Measurements from ENCODE around the gene BST1. TPM values are rescaled to one million over a fixed set of nuclear protein-coding genes. Genes with fewer than 3 reads are reported as not detected.
A peak's percentile ranks its signal among the peaks of the same experiment; 100 is the strongest.

The BST1 gene
- total RNA-seq, 1 donor from 2014 or later, result 0.45 TPM

- no peak overlapping the region for H3K27ac Mint-ChIP-seq
- DNase-seq (ENCODE audit: low spot score), result no peak
- H3K4me3 ChIP-seq, result no peak overlapping the region
- H3K4me2 ChIP-seq, result peak overlapping the region; percentile 71
- TF ChIP-seq EZH2phosphoT487 (IDR thresholded peaks at IDR 0.05), result no peak
- no peak for TF ChIP-seq EZH2 (IDR thresholded peaks at IDR 0.05)
- no peak for TF ChIP-seq CTCF (IDR thresholded peaks at IDR 0.05)
- H3K4me1 ChIP-seq, result peaks cover 18% of the 10 kb centered on the region
- H3F3A ChIP-seq (ENCODE audit: low read depth), result peaks cover 19% of the 10 kb centered on the region
- no peak overlapping the region for H3K27ac ChIP-seq
- no peaks in the 10 kb centered on the region for H3K27me3 Mint-ChIP-seq (ENCODE audit: insufficient read depth, low read depth)
- H3K4me3 Mint-ChIP-seq, result no peak overlapping the region
- H3K9me3 ChIP-seq (ENCODE audit: low read depth), result no peaks in the 10 kb centered on the region
- peaks cover 29% of the 10 kb centered on the region for H3K36me3 Mint-ChIP-seq
- no peaks in the 10 kb centered on the region for H3K36me3 ChIP-seq
- H4K20me1 ChIP-seq (ENCODE audit: low read depth), result no peaks in the 10 kb centered on the region
- H2AFZ ChIP-seq (replicated peaks), result no peak overlapping the region
- no peaks in the 10 kb centered on the region for H3K27me3 ChIP-seq
- H3K9ac ChIP-seq, result no peak overlapping the region
- H3K79me2 ChIP-seq (ENCODE audit: low read depth), result peaks cover 94% of the 10 kb centered on the region
- H3K9me3 Mint-ChIP-seq, result peaks cover 10% of the 10 kb centered on the region
- H3K4me1 Mint-ChIP-seq, result peaks cover 7% of the 10 kb centered on the region
Measured at GRCh38 chr4:15677507-15677988, 25.3 kb upstream of the BST1 start.

GRCh38 chr4:15681067-15681371, 21.8 kb upstream of the BST1 start:
- H3K4me1 Mint-ChIP-seq, result peaks cover 22% of the 10 kb centered on the region
- DNase-seq (ENCODE audit: low spot score), result no peak
- no peaks in the 10 kb centered on the region for H3K27me3 Mint-ChIP-seq (ENCODE audit: insufficient read depth, low read depth)
- H3K27me3 ChIP-seq, result no peaks in the 10 kb centered on the region
- peak overlapping the region; percentile 99 for H3K4me3 Mint-ChIP-seq
- H3K36me3 ChIP-seq, result no peaks in the 10 kb centered on the region
- H3K27ac Mint-ChIP-seq, result no peak overlapping the region
- H3K4me3 ChIP-seq, result peak overlapping the region; percentile 70
- no peaks in the 10 kb centered on the region for H3K9me3 ChIP-seq (ENCODE audit: low read depth)
- peaks cover 92% of the 10 kb centered on the region for H3K79me2 ChIP-seq (ENCODE audit: low read depth)
- no peaks in the 10 kb centered on the region for H4K20me1 ChIP-seq (ENCODE audit: low read depth)
- H3K36me3 Mint-ChIP-seq, result peaks cover 30% of the 10 kb centered on the region
- H3K27ac ChIP-seq, result peak overlapping the region; percentile 97
- H3K9me3 Mint-ChIP-seq, result peaks cover 7% of the 10 kb centered on the region
- H3K4me2 ChIP-seq, result peak overlapping the region; percentile 71
- H3F3A ChIP-seq (ENCODE audit: low read depth), result peaks cover 19% of the 10 kb centered on the region
- TF ChIP-seq EZH2 (IDR thresholded peaks at IDR 0.05), result no peak
- TF ChIP-seq EZH2phosphoT487 (IDR thresholded peaks at IDR 0.05), result no peak
- TF ChIP-seq CTCF (IDR thresholded peaks at IDR 0.05), result no peak
- H3K9ac ChIP-seq, result peak overlapping the region; percentile 72
- H3K4me1 ChIP-seq, result peaks cover 37% of the 10 kb centered on the region
- H2AFZ ChIP-seq (replicated peaks), result peak overlapping the region; percentile 16

- Histone ChIP-seq H3F3A (ENCODE audit: low read depth) (peaks cover 19% of the 10 kb centered on the region), H3K4me3 (peak within 1 kb of the TSS; percentile 70), H3K9me3 (ENCODE audit: low read depth) (no peaks in the 10 kb centered on the region), H3K4me2 (peak within 1 kb of the TSS; percentile 92), H3K27me3 (no peaks in the 10 kb centered on the region), H4K20me1 (ENCODE audit: low read depth) (no peaks in the 10 kb centered on the region), H2AFZ (replicated peaks) (peak within 1 kb of the TSS; percentile 31), H3K27ac (peak within 1 kb of the TSS; percentile 97), H3K36me3 (no peaks in the 10 kb centered on the region), H3K4me1 (peaks cover 37% of the 10 kb centered on the region), H3K79me2 (ENCODE audit: low read depth) (peaks cover 86% of the 10 kb centered on the region), H3K9ac (peak within 1 kb of the TSS; percentile 86)
- Mint-ChIP-seq H3K4me3 (peak within 1 kb of the TSS; percentile 99), H3K4me1 (peaks cover 22% of the 10 kb centered on the region), H3K27me3 (ENCODE audit: insufficient read depth, low read depth) (no peaks in the 10 kb centered on the region), H3K27ac (peak within 1 kb of the TSS; percentile 100), H3K36me3 (peaks cover 32% of the 10 kb centered on the region), H3K9me3 (peaks cover 7% of the 10 kb centered on the region)
- peak; percentile 27 for TF ChIP-seq CTCF (IDR thresholded peaks at IDR 0.05)
- no peak for TF ChIP-seq EZH2 (IDR thresholded peaks at IDR 0.05)
- no peak for TF ChIP-seq EZH2phosphoT487 (IDR thresholded peaks at IDR 0.05)
- DNase-seq (ENCODE audit: low spot score), result peak; percentile 99
Measured at GRCh38 chr4:15681372-15682241, 21.3 kb upstream of the BST1 start, which contains the start of gene FAM200B. FAM200B (plus strand) TSS chr4:15681827; CDS start chr4:15686978, 5,151 bp downstream.

All from neural progenitor cell (in vitro differentiated cells).